ENCODE measurements around the gene MX2.

DNA sequence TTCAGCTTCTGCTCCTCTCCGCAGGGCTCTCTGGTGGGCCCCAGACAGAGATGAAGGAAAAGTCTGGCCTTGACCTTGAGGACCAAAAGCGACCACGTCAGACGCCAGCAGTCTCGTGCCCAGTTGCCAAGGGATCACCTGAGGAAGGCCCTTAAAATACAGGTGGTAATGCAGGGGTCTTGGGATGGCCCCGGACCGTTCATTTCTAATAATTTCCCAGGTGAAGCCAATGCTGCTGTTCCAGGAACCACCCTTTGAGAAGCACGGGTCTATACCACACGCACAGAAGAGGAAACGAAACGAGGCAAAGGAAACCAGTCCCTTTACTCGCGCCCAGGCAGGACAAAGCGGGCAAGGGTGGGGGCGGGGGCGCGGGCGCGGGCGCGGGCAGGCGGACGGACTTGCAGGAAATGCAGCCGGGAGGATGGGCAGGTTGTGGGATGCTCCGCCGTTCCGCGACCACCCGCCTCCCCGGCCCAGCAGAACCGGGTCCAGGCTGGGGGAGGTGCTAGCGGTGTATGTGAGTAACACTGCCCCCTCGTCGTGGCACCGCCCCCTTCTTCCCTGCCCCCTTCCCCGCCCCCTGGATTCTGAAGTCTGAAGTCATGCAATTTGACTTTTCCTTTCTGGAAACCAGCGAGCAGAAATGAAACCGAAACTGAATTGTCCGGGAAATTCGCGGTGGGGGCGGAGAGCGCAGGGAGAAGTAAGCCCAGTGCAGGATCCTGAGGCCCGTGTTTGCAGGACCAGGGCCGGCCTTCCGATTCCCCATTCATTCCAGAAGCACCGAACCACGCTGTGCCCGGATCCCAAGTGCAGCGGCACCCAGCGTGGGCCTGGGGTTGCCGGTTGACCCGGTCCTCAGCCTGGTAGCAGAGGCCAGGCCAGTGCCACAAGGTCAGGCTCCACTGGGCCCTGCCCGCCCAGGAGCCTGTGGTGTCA, 58.4 kb downstream of the MX2 start:
- TF ChIP-seq, protein P1, sequence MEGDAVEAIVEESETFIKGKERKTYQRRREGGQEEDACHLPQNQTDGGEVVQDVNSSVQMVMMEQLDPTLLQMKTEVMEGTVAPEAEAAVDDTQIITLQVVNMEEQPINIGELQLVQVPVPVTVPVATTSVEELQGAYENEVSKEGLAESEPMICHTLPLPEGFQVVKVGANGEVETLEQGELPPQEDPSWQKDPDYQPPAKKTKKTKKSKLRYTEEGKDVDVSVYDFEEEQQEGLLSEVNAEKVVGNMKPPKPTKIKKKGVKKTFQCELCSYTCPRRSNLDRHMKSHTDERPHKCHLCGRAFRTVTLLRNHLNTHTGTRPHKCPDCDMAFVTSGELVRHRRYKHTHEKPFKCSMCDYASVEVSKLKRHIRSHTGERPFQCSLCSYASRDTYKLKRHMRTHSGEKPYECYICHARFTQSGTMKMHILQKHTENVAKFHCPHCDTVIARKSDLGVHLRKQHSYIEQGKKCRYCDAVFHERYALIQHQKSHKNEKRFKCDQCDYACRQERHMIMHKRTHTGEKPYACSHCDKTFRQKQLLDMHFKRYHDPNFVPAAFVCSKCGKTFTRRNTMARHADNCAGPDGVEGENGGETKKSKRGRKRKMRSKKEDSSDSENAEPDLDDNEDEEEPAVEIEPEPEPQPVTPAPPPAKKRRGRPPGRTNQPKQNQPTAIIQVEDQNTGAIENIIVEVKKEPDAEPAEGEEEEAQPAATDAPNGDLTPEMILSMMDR (tag by site-specific recombination; IDR thresholded peaks at IDR 0.05), result peak; percentile 26; the same call in 1 of the 2 replicates
- TF ChIP-seq ZBTB48 (tag by site-specific recombination; IDR thresholded peaks at IDR 0.05) (peak; percentile 28; the same call in 1 of the 2 replicates), ZNF426 (tag by site-specific recombination; IDR thresholded peaks at IDR 0.05) (no peak), ZNF274 (IDR thresholded peaks at IDR 0.05; ENCODE audit: low read length) (no peak), ZNF274 (tag by site-specific recombination; IDR thresholded peaks at IDR 0.05; ENCODE audit: borderline replicate concordance) (no peak), FEZF1 (tag by site-specific recombination; IDR thresholded peaks at IDR 0.05) (no peak)
- TF ChIP-seq, protein P2, sequence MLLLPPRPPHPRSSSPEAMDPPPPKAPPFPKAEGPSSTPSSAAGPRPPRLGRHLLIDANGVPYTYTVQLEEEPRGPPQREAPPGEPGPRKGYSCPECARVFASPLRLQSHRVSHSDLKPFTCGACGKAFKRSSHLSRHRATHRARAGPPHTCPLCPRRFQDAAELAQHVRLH (tag by site-specific recombination; IDR thresholded peaks at IDR 0.05), result no peak
